PC-3 (cell line): Measurements from ENCODE around the gene SLC15A3. TPM values are rescaled to one million over a fixed set of nuclear protein-coding genes. Genes with fewer than 3 reads are reported as not detected.

Source experiments
- ATAC-seq: fragments of 200-7000 bp; cut with Tn5 transposase; 2 replicates; pipeline ENCODE4 v1.9.1; 2020; ENCODE audit warnings: mild to moderate bottlenecking, moderate library complexity
- BruUV-seq: library from RNA; stranded (reverse); fragments of 400-500 nt; replicated peaks from 2 replicates; lab custom pipeline; 2021; lab: Mats Ljungman, UMichigan
- CTCF ChIA-PET: fragments of 300-600 bp; sonication (Branson Sonifier 250); formaldehyde crosslinking; loops from one replicate; lab custom pipeline; 2022; ENCODE audit warnings: antibody characterized with exemption; lab: Charles Lee
- POLR2A ChIA-PET: fragments of 300-600 bp; sonication (Branson Sonifier 250); formaldehyde crosslinking; loops from one replicate; lab custom pipeline; 2022; ENCODE audit warnings: antibody characterized with exemption; ENCODE audit not compliant: unreplicated experiment; lab: Charles Lee
- DNase-seq: peaks from one replicate; pipeline ENCODE4 v3.0.0-alpha.2; 2015
- H2AFZ ChIP-seq: fragments of 300-600 bp; sonication (generic); 2 replicates; pipeline ENCODE4 v1.6.0; 2016; ENCODE audit warnings: antibody characterized with exemption, low read length
- H3F3A ChIP-seq: fragments of 300-600 bp; sonication (generic); one replicate; pipeline ENCODE4 v1.6.0; 2017; ENCODE audit warnings: antibody characterized with exemption, low read length, control low read depth, mild to moderate bottlenecking; ENCODE audit not compliant: unreplicated experiment
- H3K27ac ChIP-seq: fragments of 300-600 bp; sonication (generic); 2 replicates; pipeline ENCODE4 v1.5.1; 2016; ENCODE audit warnings: mild to moderate bottlenecking, low read length
- H3K27me3 ChIP-seq: fragments of 300-600 bp; sonication (generic); 2 replicates; pipeline ENCODE4 v1.6.1; 2016; ENCODE audit warnings: low read length, mixed read lengths
- H3K36me3 ChIP-seq: fragments of 300-600 bp; sonication (generic); 2 replicates; pipeline ENCODE4 v1.6.1; 2016; ENCODE audit warnings: low read depth, mixed run types, low read length, mixed read lengths
- H3K4me1 ChIP-seq: fragments of 300-600 bp; sonication (generic); 2 replicates; pipeline ENCODE4 v1.5.1; 2016; ENCODE audit warnings: low read length; ENCODE audit not compliant: insufficient read depth
- H3K4me2 ChIP-seq: fragments of 300-600 bp; sonication (generic); 2 replicates; pipeline ENCODE4 v1.6.0; 2016; ENCODE audit warnings: low read length
- H3K4me3 ChIP-seq: fragments of 300-600 bp; sonication (generic); 2 replicates; pipeline ENCODE4 v1.5.1; 2016; ENCODE audit warnings: mild to moderate bottlenecking, low read length, mixed read lengths
- H3K79me2 ChIP-seq: fragments of 300-600 bp; sonication (generic); 2 replicates; pipeline ENCODE4 v1.6.1; 2017; ENCODE audit warnings: low read length, mixed read lengths
- H3K9ac ChIP-seq: fragments of 300-600 bp; sonication (generic); 2 replicates; pipeline ENCODE4 v1.6.0; 2016; ENCODE audit warnings: mild to moderate bottlenecking, low read length
- H3K9me2 ChIP-seq: fragments of 300-600 bp; sonication (generic); replicated peaks from 2 replicates; pipeline ENCODE4 v1.6.1; 2016; ENCODE audit warnings: mixed run types, low read length, mixed read lengths
- H3K9me3 ChIP-seq: fragments of 300-600 bp; sonication (generic); 2 replicates; pipeline ENCODE4 v1.6.1; 2016; ENCODE audit warnings: low read length, mixed read lengths
- H4K20me1 ChIP-seq: fragments of 300-600 bp; sonication (generic); 2 replicates; pipeline ENCODE4 v1.6.1; 2016; ENCODE audit warnings: low read length, mixed read lengths
- EZH2 ChIP-seq: fragments of 300-600 bp; sonication (generic); IDR thresholded peaks from one replicate; pipeline ENCODE4 v1.6.1; 2017; ENCODE audit warnings: antibody characterized with exemption, mild to moderate bottlenecking, low read length; ENCODE audit not compliant: unreplicated experiment
- EZH2phosphoT487 ChIP-seq: fragments of 300-600 bp; sonication (generic); IDR thresholded peaks from 2 replicates; pipeline ENCODE4 v1.6.1; 2018; ENCODE audit warnings: mild to moderate bottlenecking, antibody characterized with exemption, low read length, borderline replicate concordance
- intact Hi-C: fragments of 100-400 bp; cut with micrococcal nuclease; formaldehyde crosslinking; loops from 2 replicates; pipeline ENCODE4 v1.9.0; 2023
- total RNA-seq: library from RNA; depleted of rRNA; stranded (reverse); fragments of >200 nt; gene quantifications from 2 replicates; pipeline ENCODE4 v1.2.3, GENCODE V29; 2014
- TF ChIP-seq, protein P1 (sequence below): fragments of 300-600 bp; sonication (generic); conservative IDR thresholded peaks from 2 replicates; pipeline ENCODE4 v1.5.1; 2017; ENCODE audit warnings: antibody characterized with exemption, low read depth, mild to moderate bottlenecking, low read length

The SLC15A3 gene
- total RNA-seq, 1 experiment from 2014 or later, result not detected

DNA sequence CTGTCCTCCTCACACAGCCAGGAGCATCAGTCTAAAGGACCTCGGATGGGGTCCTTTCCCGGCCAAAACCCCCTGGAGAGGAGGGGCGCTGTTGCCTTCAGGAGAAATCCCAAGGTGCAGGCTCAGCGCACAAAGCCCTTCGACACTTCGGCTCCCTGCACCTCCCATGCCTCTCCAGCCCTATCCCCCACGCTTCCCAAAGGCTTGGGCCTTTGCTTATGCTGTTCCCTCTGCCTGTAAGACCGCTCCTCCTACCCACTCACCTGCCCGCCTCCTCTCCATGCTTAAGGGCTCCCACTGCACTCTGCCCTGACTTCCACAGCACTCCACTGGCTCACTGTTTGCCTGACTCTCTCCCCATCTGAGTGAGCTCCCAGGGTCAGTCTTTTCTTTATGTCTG is 13.5 kb downstream of the SLC15A3 start:
- Histone ChIP-seq H3K79me2 (no peaks in the 10 kb centered on the region), H3K4me3 (no peak overlapping the region), H3F3A (no peaks in the 10 kb centered on the region), H2AFZ (no peak overlapping the region), H3K27ac (no peak overlapping the region), H3K9ac (no peak overlapping the region), H3K4me2 (no peak overlapping the region), H4K20me1 (no peaks in the 10 kb centered on the region), H3K9me2 (no peaks in the 10 kb centered on the region), H3K27me3 (no peaks in the 10 kb centered on the region), H3K9me3 (no peaks in the 10 kb centered on the region), H3K4me1 (peaks cover 5% of the 10 kb centered on the region; the same call in 1 of the 2 replicates), H3K36me3 (0 out of 2 replicates have a peak, but pooled peaks cover 2% of the 10 kb centered on the region)
- no peak for TF ChIP-seq EZH2
- no peak for TF ChIP-seq EZH2phosphoT487
- TF ChIP-seq, protein P1, sequence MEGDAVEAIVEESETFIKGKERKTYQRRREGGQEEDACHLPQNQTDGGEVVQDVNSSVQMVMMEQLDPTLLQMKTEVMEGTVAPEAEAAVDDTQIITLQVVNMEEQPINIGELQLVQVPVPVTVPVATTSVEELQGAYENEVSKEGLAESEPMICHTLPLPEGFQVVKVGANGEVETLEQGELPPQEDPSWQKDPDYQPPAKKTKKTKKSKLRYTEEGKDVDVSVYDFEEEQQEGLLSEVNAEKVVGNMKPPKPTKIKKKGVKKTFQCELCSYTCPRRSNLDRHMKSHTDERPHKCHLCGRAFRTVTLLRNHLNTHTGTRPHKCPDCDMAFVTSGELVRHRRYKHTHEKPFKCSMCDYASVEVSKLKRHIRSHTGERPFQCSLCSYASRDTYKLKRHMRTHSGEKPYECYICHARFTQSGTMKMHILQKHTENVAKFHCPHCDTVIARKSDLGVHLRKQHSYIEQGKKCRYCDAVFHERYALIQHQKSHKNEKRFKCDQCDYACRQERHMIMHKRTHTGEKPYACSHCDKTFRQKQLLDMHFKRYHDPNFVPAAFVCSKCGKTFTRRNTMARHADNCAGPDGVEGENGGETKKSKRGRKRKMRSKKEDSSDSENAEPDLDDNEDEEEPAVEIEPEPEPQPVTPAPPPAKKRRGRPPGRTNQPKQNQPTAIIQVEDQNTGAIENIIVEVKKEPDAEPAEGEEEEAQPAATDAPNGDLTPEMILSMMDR, result no peak
- BruUV-seq, result no TSS peak
- ATAC-seq (no peak), DNase-seq (no peak)
- ChIA-PET POLR2A (no interaction called here), CTCF (no interaction called here)
- intact Hi-C loops, result no loop called here

DNA sequence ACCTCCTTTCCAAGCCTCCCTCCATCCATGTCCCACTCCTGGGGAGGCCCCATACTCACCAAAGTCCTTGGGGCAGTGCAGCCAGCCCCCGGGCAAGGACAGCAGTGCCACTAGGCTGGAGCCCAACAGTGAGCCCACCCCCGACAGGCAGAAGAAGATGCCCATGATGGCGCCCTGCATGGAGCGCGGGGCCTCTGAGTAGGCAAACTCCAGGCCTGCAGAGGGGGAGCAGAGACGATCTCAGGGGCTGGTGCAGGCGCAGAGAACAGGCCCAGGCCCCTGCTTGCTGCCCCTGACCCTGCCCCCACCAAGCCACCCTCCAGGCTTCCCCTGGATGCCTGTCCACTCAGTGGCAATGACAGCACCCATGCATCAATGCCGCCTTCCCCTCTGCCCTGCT is 14.2 kb downstream of the SLC15A3 start:
- Histone ChIP-seq H3K9me3 (no peaks in the 10 kb centered on the region), H3K4me2 (no peak overlapping the region), H3K79me2 (no peaks in the 10 kb centered on the region), H4K20me1 (no peaks in the 10 kb centered on the region), H3K27me3 (no peaks in the 10 kb centered on the region), H3K27ac (no peak overlapping the region), H2AFZ (no peak overlapping the region), H3K4me3 (no peak overlapping the region), H3K9ac (no peak overlapping the region), H3K9me2 (no peaks in the 10 kb centered on the region), H3F3A (no peaks in the 10 kb centered on the region), H3K4me1 (0 out of 2 replicates have a peak, but pooled peaks cover under 1% of the 10 kb centered on the region), H3K36me3 (0 out of 2 replicates have a peak, but pooled peaks cover 2% of the 10 kb centered on the region)
- ChIA-PET POLR2A (no interaction called here), CTCF (no interaction called here)
- intact Hi-C loops, result no loop called here
- DNase-seq (no peak), ATAC-seq (no peak; the same call in 1 of the 2 replicates)
- no TSS peak for BruUV-seq
- no peak for TF ChIP-seq EZH2phosphoT487
- no peak for TF ChIP-seq EZH2
- TF ChIP-seq, protein P1, result no peak

DNA sequence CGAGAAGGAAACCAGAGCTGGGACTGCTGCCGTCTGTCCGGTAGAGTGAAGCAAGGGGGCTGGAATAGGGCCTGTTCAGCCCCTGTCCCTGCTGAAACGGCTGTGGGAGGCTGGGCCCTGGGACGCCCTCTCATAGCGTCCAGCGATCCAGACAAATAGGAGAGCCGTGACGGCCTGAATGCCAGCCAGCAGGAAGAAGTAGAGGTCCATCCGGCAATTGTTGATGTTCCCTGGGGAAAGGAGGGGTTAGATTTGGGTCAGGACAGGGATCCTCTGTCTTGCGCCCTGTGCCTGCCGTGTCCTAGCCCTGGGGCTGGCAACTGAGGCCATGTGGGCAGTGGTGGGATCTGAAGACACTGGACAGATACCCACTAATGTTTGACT is 14.8 kb downstream of the SLC15A3 start:
- DNase-seq, result no peak
- Histone ChIP-seq H3K27me3 (no peaks in the 10 kb centered on the region), H3K4me1 (no peaks in the 10 kb centered on the region), H3K36me3 (0 out of 2 replicates have a peak, but pooled peaks cover 2% of the 10 kb centered on the region), H4K20me1 (no peaks in the 10 kb centered on the region), H3K9me2 (no peaks in the 10 kb centered on the region), H3K4me2 (no peak overlapping the region), H3K27ac (no peak overlapping the region), H2AFZ (no peak overlapping the region), H3F3A (no peaks in the 10 kb centered on the region), H3K9me3 (no peaks in the 10 kb centered on the region), H3K9ac (no peak overlapping the region), H3K4me3 (no peak overlapping the region), H3K79me2 (no peaks in the 10 kb centered on the region)
- intact Hi-C loops, result no loop called here
- ChIA-PET POLR2A (interaction anchor here (0.6 kb wide), 1 partner anchor 17 kb away, joined by 3 read pairs; no protein-coding TSS in a partner anchor), CTCF (no interaction called here)
- ATAC-seq, result no peak
- BruUV-seq, result no TSS peak
- no peak for TF ChIP-seq EZH2
- TF ChIP-seq EZH2phosphoT487, result no peak
- TF ChIP-seq, protein P1, result no peak
